HG03558 (cell line): ENCODE measurements around the gene SPRED2.
"Not testable (repeated sequence)": the region's sequence is repeated elsewhere in the genome, so short reads cannot be mapped to it uniquely, and the experiment has no call there.

ENCODE experiments used
- ATAC-seq: cut with Tn5 transposase; IDR thresholded peaks from one replicate; pipeline ENCODE4 v1.9.1; 2021; ENCODE audit warnings: moderate number of reproducible peaks; ENCODE audit not compliant: unreplicated experiment; ENCODE audit errors: extremely low read depth

The SPRED2 gene

GRCh38 chr2:65351234-65351947, 81.0 kb downstream of the SPRED2 start:
- ATAC-seq: no peak

DNA sequence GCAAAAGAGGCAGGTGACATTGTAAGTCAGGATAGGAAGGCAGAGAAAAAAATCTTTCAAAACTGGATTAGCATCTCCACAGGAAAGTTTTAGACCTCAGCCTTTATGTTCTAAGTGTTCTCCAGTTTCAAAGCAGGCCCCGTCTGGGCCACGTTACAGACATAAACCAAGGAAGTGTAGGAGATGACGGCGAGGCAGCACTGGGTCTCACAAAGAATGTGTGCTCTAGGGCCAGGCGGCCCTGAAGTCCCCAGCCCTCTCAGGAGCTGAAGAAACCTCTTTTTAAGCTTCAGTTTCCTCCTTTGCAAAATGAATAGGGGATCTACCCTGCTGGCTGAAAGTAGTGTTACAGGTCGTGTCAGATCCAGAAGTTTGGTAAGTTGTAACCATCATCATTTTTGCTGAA, 81.7 kb downstream of the SPRED2 start:
- no peak for ATAC-seq

GRCh38 chr2:65349863-65350262, 82.5 kb downstream of the SPRED2 start:
- no peak for ATAC-seq

DNA sequence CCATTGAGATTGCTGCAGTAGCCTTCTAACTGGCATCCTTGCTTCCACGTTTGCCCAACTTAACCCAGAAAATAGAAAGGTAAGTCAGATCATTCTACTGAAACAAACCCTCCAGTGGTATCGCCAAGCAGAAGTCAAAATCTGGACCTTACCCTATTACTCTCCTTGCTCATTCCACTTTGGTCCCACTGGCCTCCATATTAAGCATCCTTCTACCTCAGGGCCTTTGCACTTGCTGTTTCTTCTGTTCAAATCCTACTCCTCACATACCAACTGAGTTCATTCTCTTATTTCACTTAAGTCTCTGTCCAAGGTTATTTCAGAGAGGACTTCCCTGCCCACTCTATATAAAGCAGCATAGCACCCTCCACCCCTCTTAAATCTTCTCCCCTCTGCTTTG, 84.5 kb downstream of the SPRED2 start:
- no peak for ATAC-seq

- ATAC-seq: no peak
Measured at GRCh38 chr2:65345631-65346030, 86.8 kb downstream of the SPRED2 start.

DNA sequence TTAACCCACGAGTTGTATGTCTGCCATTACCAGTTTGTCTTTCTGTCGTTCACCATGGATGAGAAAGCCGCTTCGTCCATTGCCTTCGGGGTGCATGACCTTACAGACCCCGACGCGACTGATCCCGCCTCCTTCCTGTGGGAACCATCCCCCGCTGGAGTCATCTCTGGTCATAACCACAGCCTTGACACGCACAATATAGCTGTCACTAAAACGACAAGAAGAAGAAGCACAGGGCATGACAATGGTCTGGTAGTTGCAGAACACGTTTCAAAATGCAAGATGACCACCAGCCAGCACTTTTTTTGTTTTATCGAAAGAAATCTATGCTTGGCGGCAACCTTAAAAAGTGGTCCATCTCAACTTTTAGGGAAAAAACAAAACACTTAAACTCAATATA, 87.7 kb downstream of the SPRED2 start:
- no peak for ATAC-seq

- ATAC-seq: no peak
Measured at GRCh38 chr2:65344182-65344581, 88.2 kb downstream of the SPRED2 start.

- no peak for ATAC-seq
Measured at GRCh38 chr2:65343386-65343785, 89.0 kb downstream of the SPRED2 start.

GRCh38 chr2:65340898-65341681, 91.3 kb downstream of the SPRED2 start:
- no peak for ATAC-seq

DNA sequence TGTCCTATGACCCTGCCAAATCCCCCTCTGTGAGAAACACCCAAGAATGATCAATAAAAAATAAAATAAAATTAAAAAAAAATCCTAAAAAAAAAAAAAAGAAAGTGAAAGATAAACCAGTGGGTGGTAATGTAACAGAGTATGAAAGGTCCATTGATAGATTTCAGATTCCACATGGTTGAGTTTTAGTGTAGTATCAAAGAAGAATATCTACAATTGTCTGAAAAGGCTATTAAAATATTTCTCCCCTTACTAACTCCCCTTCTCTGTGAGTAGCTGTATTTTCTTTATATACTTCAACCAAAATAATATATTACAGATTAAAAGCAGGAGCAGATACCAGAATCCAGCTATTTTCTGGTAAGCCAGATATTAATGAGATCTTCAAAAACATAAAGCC, 92.8 kb downstream of the SPRED2 start:
- ATAC-seq: no peak

- not testable (repeated sequence) for ATAC-seq
Measured at GRCh38 chr2:65338830-65339495, 93.4 kb downstream of the SPRED2 start.

- ATAC-seq: not testable (repeated sequence)
Measured at GRCh38 chr2:65337915-65338314, 94.5 kb downstream of the SPRED2 start.

DNA sequence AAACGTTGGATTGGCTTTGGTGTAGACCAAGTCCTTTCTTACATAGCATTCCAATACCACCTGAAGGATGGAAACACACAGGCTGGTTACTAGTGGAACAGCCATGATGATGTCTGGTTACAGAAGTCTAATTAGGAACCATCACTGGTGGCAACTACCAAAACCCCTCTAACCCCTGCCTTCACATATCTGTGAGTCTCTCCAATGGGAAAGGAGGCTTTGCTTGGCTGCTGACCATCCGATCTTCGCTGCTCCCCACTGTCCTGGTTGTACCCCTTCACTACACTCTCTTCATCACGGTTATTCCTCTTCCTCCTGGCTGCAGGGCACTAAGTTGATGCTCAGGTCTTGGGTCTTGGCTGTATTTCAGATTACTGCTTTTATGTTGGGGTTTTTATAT, 97.7 kb downstream of the SPRED2 start:
- ATAC-seq: no peak

- ATAC-seq: no peak
Measured at GRCh38 chr2:65331336-65332025, 100.9 kb downstream of the SPRED2 start.

GRCh38 chr2:65329525-65329924, 102.9 kb downstream of the SPRED2 start:
- ATAC-seq: no peak

GRCh38 chr2:65326276-65326675, 106.1 kb downstream of the SPRED2 start:
- no peak for ATAC-seq

- ATAC-seq: no peak
Measured at GRCh38 chr2:65325066-65325465, 107.3 kb downstream of the SPRED2 start.

DNA sequence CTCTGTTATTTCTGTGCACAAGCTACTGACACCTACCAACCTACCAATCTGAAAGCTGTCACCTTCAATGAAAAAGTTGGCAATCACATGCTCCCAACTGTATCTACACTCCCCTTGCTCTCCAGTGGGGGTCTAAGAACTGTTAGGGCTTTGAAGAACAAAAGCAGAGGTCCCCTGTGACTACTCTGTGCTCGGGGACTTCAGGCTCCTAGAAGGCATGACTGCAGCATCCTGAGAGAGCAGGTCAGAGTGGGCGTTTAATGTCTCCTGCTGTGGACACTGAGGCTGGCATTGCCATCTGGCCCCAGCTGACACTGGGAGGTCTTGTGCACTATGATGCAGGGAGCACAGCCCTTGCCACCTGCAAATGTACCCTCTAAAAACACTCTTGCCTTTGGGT, 111.5 kb downstream of the SPRED2 start:
- no peak for ATAC-seq

GRCh38 chr2:65320042-65320725, 112.2 kb downstream of the SPRED2 start:
- ATAC-seq: peak; percentile 65

DNA sequence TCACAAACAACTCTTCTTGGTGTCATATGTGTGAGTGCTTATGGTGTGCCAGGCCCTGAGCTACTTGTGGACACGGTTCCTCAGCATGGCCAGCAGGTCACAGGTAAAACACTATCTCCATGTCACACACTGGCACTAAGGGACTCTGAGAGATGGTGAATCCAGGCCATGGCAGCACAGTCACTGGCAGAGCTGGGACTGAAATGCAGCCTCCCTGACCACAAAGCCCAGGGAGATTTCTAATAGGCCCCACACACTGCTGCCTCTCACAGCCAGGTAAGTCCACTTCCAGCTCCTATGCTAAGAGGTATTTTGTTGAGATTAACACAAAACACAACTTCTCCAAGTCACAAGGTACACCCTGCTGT, 112.7 kb downstream of the SPRED2 start:
- no peak for ATAC-seq
